Neural progenitor cell (in vitro differentiated cells): ENCODE results near the gene PCDH11Y.
"Not testable (repeated sequence)": the region's sequence is repeated elsewhere in the genome, so short reads cannot be mapped to it uniquely, and the experiment has no call there.

ENCODE experiments used
- CTCF ChIP-seq: fragments of 200-600 bp; sonication (generic); IDR thresholded peaks from 2 replicates; pipeline ENCODE4 v1.5.1; 2017; ENCODE audit warnings: antibody characterized with exemption, mild to moderate bottlenecking
- EZH2 ChIP-seq: fragments of 200-600 bp; sonication (generic); IDR thresholded peaks from 2 replicates; pipeline ENCODE4 v1.6.1; 2017; ENCODE audit warnings: antibody characterized with exemption, mild to moderate bottlenecking, moderate library complexity

GRCh38 chrY:5002476-5003184 lies 2.5 kb downstream of the PCDH11Y start:
- not testable (repeated sequence) for TF ChIP-seq CTCF, EZH2
